K562 (cell line): ENCODE measurements around the gene MLLT1. TPM values are rescaled to one million over a fixed set of nuclear protein-coding genes. Genes with fewer than 3 reads are reported as not detected.
A peak's percentile ranks its signal among the peaks of the same experiment; 100 is the strongest.

ENCODE experiments used
- ATAC-seq: fragments of 200-7000 bp; cut with Tn5 transposase; 3 replicates; pipeline ENCODE4 v1.9.1; 2020; ENCODE audit warnings: moderate library complexity
- BruUV-seq: library from RNA; stranded (reverse); fragments of 400-500 nt; replicated peaks from 2 replicates; lab custom pipeline; 2021; lab: Mats Ljungman, UMichigan
- CTCF ChIA-PET: fragments of 300-600 bp; formaldehyde crosslinking; extraction: SDS; loops from one replicate; lab custom pipeline; 2021; ENCODE audit warnings: low intra/inter-chr PET ratio; lab: Yijun Ruan, JAX
- POLR2A ChIA-PET: fragments of 300-600, 350-650 bp; sonication (Branson Sonifier 250); formaldehyde crosslinking; extraction: SDS; loops from one replicate; lab custom pipeline; 2021; ENCODE audit warnings: antibody characterized with exemption, inconsistent platforms; lab: Yijun Ruan, JAX
- DNase-seq, 4 experiments: peaks; one replicate each; pipeline versions ENCODE4 v3.0.0 to v3.0.0-alpha.2; 2011 to 2018; ENCODE audit warnings: low spot score in 3 of 4, mixed read lengths in 3 of 4; ENCODE audit errors: extremely low read depth in 1 of 4
- FAIRE-seq: peaks from 2 replicates; lab custom pipeline; 2011; peaks lifted over from hg19 to GRCh38; lab: Jason Lieb, UNC
- H2AFZ ChIP-seq: 2 replicates; pipeline ENCODE4 v1.6.0; 2011; ENCODE audit warnings: low read depth, low read length, control low read depth, inconsistent platforms
- H3K27ac ChIP-seq: fragments of 200-600 bp; 3 replicates; pipeline ENCODE4 v1.8.0; 2011; ENCODE audit warnings: low read depth, mild to moderate bottlenecking, control low read depth, inconsistent platforms, low read length, moderate library complexity, mixed read lengths; ENCODE audit errors: extremely low read depth
- H3K27me3 ChIP-seq, 2 experiments: fragments of 300-600 bp in 1 of 2; 2 replicates in 1 of 2; 3 replicates in 1 of 2; pipeline versions ENCODE4 v1.6.0 to v1.8.0; 2011; ENCODE audit warnings: inconsistent platforms in 2 of 2, low read length in 2 of 2, mild to moderate bottlenecking in 1 of 2, mixed read lengths in 1 of 2, moderate library complexity in 1 of 2; ENCODE audit not compliant: control insufficient read depth in 2 of 2, insufficient read depth in 2 of 2
- H3K36me3 ChIP-seq: fragments of 300-600 bp; 3 replicates; pipeline ENCODE4 v1.8.0; 2011; ENCODE audit warnings: mild to moderate bottlenecking, low read length, inconsistent platforms; ENCODE audit not compliant: control insufficient read depth, insufficient read depth
- H3K4me1 ChIP-seq, 2 experiments: fragments of 200-600 bp in 1 of 2; replicated peaks in 1 of 2; 2 replicates in 1 of 2; 3 replicates in 1 of 2; pipeline versions ENCODE4 v1.5.1 to v1.8.0; 2011; ENCODE audit warnings: inconsistent platforms in 2 of 2, low read length in 2 of 2, mild to moderate bottlenecking in 1 of 2, mixed read lengths in 1 of 2, moderate library complexity in 1 of 2; ENCODE audit not compliant: control insufficient read depth in 2 of 2, insufficient read depth in 2 of 2
- H3K4me2 ChIP-seq: 2 replicates; pipeline ENCODE4 v1.6.1; 2011; ENCODE audit warnings: low read length, control low read depth, inconsistent platforms, mixed read lengths; ENCODE audit not compliant: insufficient read depth
- H3K4me3 ChIP-seq: fragments of 200-600 bp; sonication (generic), shearing (Covaris generic); 2 replicates; pipeline ENCODE4 v1.5.1; 2016; ENCODE audit warnings: control low read depth, inconsistent platforms
- H3K79me2 ChIP-seq: fragments of 200-600 bp; 3 replicates; pipeline ENCODE4 v1.8.0; 2011; ENCODE audit warnings: low read length, inconsistent platforms; ENCODE audit not compliant: control insufficient read depth, insufficient read depth
- H3K9ac ChIP-seq, 2 experiments: 2 replicates each; pipeline versions ENCODE4 v1.6.0 to v1.6.1; 2011; ENCODE audit warnings: low read depth in 2 of 2, low read length in 2 of 2, control low read depth in 1 of 2, inconsistent platforms in 1 of 2, mild to moderate bottlenecking in 1 of 2, mixed read lengths in 1 of 2; ENCODE audit not compliant: insufficient read depth in 1 of 2
- H3K9me1 ChIP-seq: one replicate; pipeline ENCODE4 v1.6.0; 2011; ENCODE audit warnings: inconsistent platforms, mild to moderate bottlenecking, low read length, moderate library complexity; ENCODE audit not compliant: control insufficient read depth, insufficient read depth
- H3K9me3 ChIP-seq: replicated peaks from 2 replicates; pipeline ENCODE4 v1.5.1; 2011; ENCODE audit warnings: low read depth, low read length, inconsistent platforms; ENCODE audit not compliant: control insufficient read depth, insufficient read depth
- H4K20me1 ChIP-seq: replicated peaks from 2 replicates; pipeline ENCODE4 v1.6.1; 2011; ENCODE audit warnings: low read length, inconsistent platforms, mixed read lengths; ENCODE audit not compliant: control insufficient read depth, insufficient read depth
- BACH1 ChIP-seq: fragments of 200-800 bp; sonication (Bioruptor generic); IDR thresholded peaks from 2 replicates; pipeline ENCODE4 v1.6.1; 2016; ENCODE audit warnings: missing genetic modification characterization, missing compliant biosample characterization
- C11orf30 ChIP-seq: fragments of 450-650 bp; IDR thresholded peaks from 2 replicates; pipeline ENCODE4 v1.6.1; 2016; ENCODE audit warnings: low read depth, mild to moderate bottlenecking
- POLR3A ChIP-seq: IDR thresholded peaks from 2 replicates; pipeline ENCODE4 v1.6.1; 2011; ENCODE audit warnings: borderline replicate concordance, mild to moderate bottlenecking, moderate library complexity; ENCODE audit not compliant: insufficient read length, insufficient read depth; ENCODE audit errors: extremely low read depth
- TAF9B ChIP-seq: fragments of 450-650 bp; IDR thresholded peaks from 2 replicates; pipeline ENCODE4 v1.6.1; 2018; ENCODE audit warnings: mild to moderate bottlenecking; ENCODE audit not compliant: partially characterized antibody
- TBP ChIP-seq: optimal IDR thresholded peaks from 2 replicates; pipeline ENCODE3; 2011; ENCODE audit warnings: low read depth, low read length, improper control_type of control experiment
- TFE3 ChIP-seq: fragments of 450-650 bp; formaldehyde crosslinking; IDR thresholded peaks from 2 replicates; pipeline ENCODE4 v1.4.0; 2020; ENCODE audit warnings: mild to moderate bottlenecking, mixed read lengths
- TRIM28 ChIP-seq: fragments of 450-650 bp; IDR thresholded peaks from 2 replicates; pipeline ENCODE4 v1.6.1; 2017
- ZNF668 ChIP-seq: fragments of 250-450 bp; sonication (Bioruptor Pico); IDR thresholded peaks from 2 replicates; pipeline ENCODE4 v1.8.0; 2022; ENCODE audit warnings: mild to moderate bottlenecking, inconsistent platforms
- WGBS: fragments of 100-300 bp; shearing (Covaris generic); methylation state at CpG from one replicate; pipeline ENCODE4 v1.1.6; 2016; ENCODE audit warnings: low coverage, mixed read lengths; ENCODE audit not compliant: insufficient coverage; ENCODE audit errors: missing lambda C conversion rate; 5-methylcytosine and 5-hydroxymethylcytosine counted together
- in situ Hi-C: fragments of 300-500 bp; cut with MboI; formaldehyde crosslinking; loops from 4 replicates; pipeline ENCODE4 v1.15.0; 2018; ENCODE audit warnings: inconsistent platforms, mixed read lengths
- intact Hi-C: fragments of 100-400 bp; cut with micrococcal nuclease; formaldehyde crosslinking; loops from 2 replicates; pipeline ENCODE4 v1.14.2; 2022
- polyA plus RNA-seq, 8 experiments: library from polyadenylated mRNA; depleted of rRNA in 4 of 8; stranded (reverse) in 5 of 8; unstranded in 3 of 8; fragments of >200 nt; fragmentation: Nextera tagmentation in 2 of 8; fragmentation: Illumina TruSeq in 1 of 8; extraction: Ambion mirVana in 2 of 8; extraction: Trizol in 1 of 8; gene quantifications; 2 replicates each; pipeline versions ENCODE4 v1.2.1 to v1.2.3, GENCODE V29; 2011 to 2014; ENCODE audit warnings: inconsistent platforms in 1 of 8, missing spikeins in 1 of 8
- total RNA-seq, 7 experiments: library from RNA; depleted of rRNA in 6 of 7; stranded (reverse); fragments of >200 nt in 6 of 7; fragmentation: Illumina TruSeq in 2 of 7; extraction: Trizol in 2 of 7; gene quantifications; 2 replicates each; pipeline versions ENCODE4 v1.2.1 to v1.2.3, GENCODE V29; 2011 to 2021; ENCODE audit warnings: low replicate concordance in 1 of 7

MLLT1 gene
- total and polyA plus RNA-seq, 9 of the 15 experiments (the other 6 are each of a cell fraction or from before 2014, with no cell fraction given): 0.23 to 63.5 (median 15.4) TPM

- DNase-seq (no peak), ATAC-seq (no peak), FAIRE-seq (peak; percentile 6)
- ChIA-PET POLR2A (no interaction called here), CTCF (no interaction called here)
- WGBS: 77% methylated on average over 20 of the region's 20 CpGs
- no peak for TF ChIP-seq POLR3A
- TF ChIP-seq C11orf30: no peak
- TF ChIP-seq TBP: no peak
- TF ChIP-seq TAF9B: no peak
- peak; percentile 45; the same call in 1 of the 2 replicates for TF ChIP-seq TFE3
- TF ChIP-seq TRIM28: no peak
- no peak for TF ChIP-seq BACH1
- no peak for TF ChIP-seq ZNF668 (CRISPR knock-in tag)
- Histone ChIP-seq H3K4me1 (peaks cover 9 to 18% of the 10 kb centered on the region in 2 experiments; a peak in 4 of 5 replicates), H2AFZ (no peak overlapping the region), H3K4me3 (no peak overlapping the region), H4K20me1 (0 out of 2 replicates have a peak, but pooled peaks cover 5% of the 10 kb centered on the region), H3K9me1 (peaks cover 3% of the 10 kb centered on the region), H3K4me2 (no peak overlapping the region), H3K27ac (no peak overlapping the region), H3K36me3 (peaks cover 29% of the 10 kb centered on the region; the same call in 2 of the 3 replicates), H3K9ac (no peak overlapping the region; a peak in 1 of 4 replicates), H3K27me3 (no peaks in the 10 kb centered on the region), H3K79me2 (peaks cover 89% of the 10 kb centered on the region), H3K9me3 (no peaks in the 10 kb centered on the region)
- in situ Hi-C loops: no loop called here
- no TSS peak for BruUV-seq
- intact Hi-C loops: no loop called here
Measured at GRCh38 chr19:6246174-6247006, 33.4 kb downstream of the MLLT1 start.
